Naive thymus-derived CD8-positive, alpha-beta T cell (primary cell): Measurements from ENCODE around the gene BSND. TPM values are rescaled to one million over a fixed set of nuclear protein-coding genes. Genes with fewer than 3 reads are reported as not detected.
A peak's percentile ranks its signal among the peaks of the same experiment; 100 is the strongest.

Experiments used
- ATAC-seq, 2 donors: fragments of 150-1000 bp; cut with Tn5 transposase in 1 of 2; sonication (Bioruptor Pico), chemical (Tn5 transposase) in 1 of 2; 1 replicate in 1 of 2; 2 replicates in 1 of 2; pipeline ENCODE4 v1.10.0; 2021; ENCODE audit warnings: mild to moderate bottlenecking in 2 of 2, moderate library complexity in 2 of 2
- POLR2A ChIA-PET: fragments of 350-600 bp; sonication (Branson Sonifier 250); formaldehyde crosslinking; loops from one replicate; lab custom pipeline; 2021; ENCODE audit warnings: antibody characterized with exemption; lab: Charles Lee
- DNase-seq, 10 donors: peaks; one replicate each; pipeline versions ENCODE4 v3.0.0 to v3.0.0-alpha.2; 2020 to 2022
- H3K27ac Mint-ChIP-seq, 10 donors: one replicate each; pipeline ENCODE4 v1.8.0; 2020 to 2022; ENCODE audit warnings: mild to moderate bottlenecking in 10 of 10, mixed read lengths in 10 of 10, moderate library complexity in 4 of 10, inconsistent platforms in 1 of 10
- H3K27me3 Mint-ChIP-seq, 5 donors: one replicate each; pipeline ENCODE4 v1.8.0; 2021 to 2022; ENCODE audit warnings: mixed read lengths in 5 of 5
- H3K36me3 Mint-ChIP-seq, 3 donors: one replicate each; pipeline ENCODE4 v1.8.0; 2020 to 2022; ENCODE audit warnings: mixed read lengths in 3 of 3, mild to moderate bottlenecking in 2 of 3, inconsistent platforms in 1 of 3
- H3K4me1 Mint-ChIP-seq, 4 donors: one replicate each; pipeline ENCODE4 v1.8.0; 2021 to 2022; ENCODE audit warnings: mixed read lengths in 4 of 4
- H3K4me3 Mint-ChIP-seq, 10 donors: one replicate each; pipeline ENCODE4 v1.8.0; 2020 to 2022; ENCODE audit warnings: mild to moderate bottlenecking in 10 of 10, mixed read lengths in 10 of 10, moderate library complexity in 6 of 10, inconsistent platforms in 1 of 10
- H3K9me3 Mint-ChIP-seq, 9 donors: one replicate each; pipeline ENCODE4 v1.8.0; 2020 to 2022; ENCODE audit warnings: mixed read lengths in 9 of 9, mild to moderate bottlenecking in 3 of 9, inconsistent platforms in 1 of 9, moderate library complexity in 1 of 9
- polyA plus RNA-seq, 3 donors: library from polyadenylated mRNA; unstranded; fragments of 300-500 nt; fragmentation: Illumina TruSeq; gene quantifications; one replicate each; pipeline ENCODE4 v1.2.3, GENCODE V29; 2021
- total RNA-seq, 8 experiments: library from RNA in 2 of 8; stranded (reverse) in 2 of 8; gene quantifications; one replicate each; pipeline ENCODE4 v1.2.3 and lab custom pipeline; 2021 to 2026

Gene BSND
- total and polyA plus RNA-seq, 5 experiments from 2014 or later: not detected

GRCh38 chr1:54997711-54997986, 1.1 kb upstream of the BSND start:
- POLR2A ChIA-PET: no interaction called here
- peaks cover 7 to 28% (median 21%) of the 10 kb centered on the region in 4 donors for H3K4me1 Mint-ChIP-seq
- ATAC-seq: no peak
- peaks cover 23 to 50% (median 36%) of the 10 kb centered on the region in 5 donors for H3K27me3 Mint-ChIP-seq
- no peak overlapping the region for H3K27ac Mint-ChIP-seq
- DNase-seq: no peak
- H3K9me3 Mint-ChIP-seq: peaks cover 0 to 3% (median 0%) of the 10 kb centered on the region in 9 donors
- peak overlapping the region in 8 of 10 donors; percentile 32 to 69 (median 52) for H3K4me3 Mint-ChIP-seq
- no peaks in the 10 kb centered on the region for H3K36me3 Mint-ChIP-seq

GRCh38 chr1:54998100-54998499, 633 bp upstream of the BSND start:
- peaks cover 23 to 50% (median 36%) of the 10 kb centered on the region in 5 donors for H3K27me3 Mint-ChIP-seq
- no peak overlapping the region for H3K27ac Mint-ChIP-seq
- DNase-seq (no peak), ATAC-seq (no peak)
- H3K9me3 Mint-ChIP-seq: peaks cover 0 to 3% (median 0%) of the 10 kb centered on the region in 9 donors
- POLR2A ChIA-PET: no interaction called here
- H3K36me3 Mint-ChIP-seq: no peaks in the 10 kb centered on the region
- H3K4me1 Mint-ChIP-seq: peaks cover 7 to 28% (median 21%) of the 10 kb centered on the region in 4 donors
- H3K4me3 Mint-ChIP-seq: no peak overlapping the region

GRCh38 chr1:55000110-55001085, 1.7 kb downstream of the BSND start:
- Mint-ChIP-seq H3K27me3 (peaks cover 18 to 43% (median 29%) of the 10 kb centered on the region in 5 donors), H3K4me3 (no peak overlapping the region), H3K9me3 (peaks cover 0 to 3% (median 0%) of the 10 kb centered on the region in 9 donors), H3K27ac (no peak overlapping the region), H3K36me3 (no peaks in the 10 kb centered on the region), H3K4me1 (peaks cover 4 to 23% (median 17%) of the 10 kb centered on the region in 4 donors)
- DNase-seq (no peak), ATAC-seq (no peak)
- POLR2A ChIA-PET: no interaction called here

GRCh38 chr1:55001311-55001710, 2.6 kb downstream of the BSND start:
- H3K27me3 Mint-ChIP-seq: peaks cover 13 to 33% (median 23%) of the 10 kb centered on the region in 5 donors
- no peak overlapping the region for H3K4me3 Mint-ChIP-seq
- no peaks in the 10 kb centered on the region for H3K36me3 Mint-ChIP-seq
- H3K4me1 Mint-ChIP-seq: peaks cover 3 to 13% (median 9%) of the 10 kb centered on the region in 4 donors
- POLR2A ChIA-PET: no interaction called here
- no peak overlapping the region for H3K27ac Mint-ChIP-seq
- no peaks in the 10 kb centered on the region for H3K9me3 Mint-ChIP-seq
- ATAC-seq (no peak), DNase-seq (no peak)

- H3K4me1 Mint-ChIP-seq: no peaks in the 10 kb centered on the region
- H3K9me3 Mint-ChIP-seq: no peaks in the 10 kb centered on the region
- DNase-seq (no peak), ATAC-seq (no peak)
- no peak overlapping the region for H3K4me3 Mint-ChIP-seq
- no peaks in the 10 kb centered on the region for H3K36me3 Mint-ChIP-seq
- H3K27ac Mint-ChIP-seq: no peak overlapping the region
- H3K27me3 Mint-ChIP-seq: peaks cover 9 to 25% (median 10%) of the 10 kb centered on the region in 5 donors
- POLR2A ChIA-PET: interaction anchor here (0.6 kb wide), 1 partner anchor 943 kb away, joined by 7 read pairs; no protein-coding TSS in a partner anchor
These were observed 4.0 kb downstream of the BSND start for GRCh38 chr1:55002686-55003085.

GRCh38 chr1:55005351-55006140, 6.8 kb downstream of the BSND start:
- Mint-ChIP-seq H3K9me3 (no peaks in the 10 kb centered on the region), H3K27ac (no peak overlapping the region), H3K4me3 (no peak overlapping the region), H3K4me1 (no peaks in the 10 kb centered on the region), H3K27me3 (peaks cover 0 to 1% (median 0%) of the 10 kb centered on the region in 5 donors), H3K36me3 (no peaks in the 10 kb centered on the region)
- no peak for ATAC-seq
- no peak for DNase-seq
- POLR2A ChIA-PET: no interaction called here

DNA sequence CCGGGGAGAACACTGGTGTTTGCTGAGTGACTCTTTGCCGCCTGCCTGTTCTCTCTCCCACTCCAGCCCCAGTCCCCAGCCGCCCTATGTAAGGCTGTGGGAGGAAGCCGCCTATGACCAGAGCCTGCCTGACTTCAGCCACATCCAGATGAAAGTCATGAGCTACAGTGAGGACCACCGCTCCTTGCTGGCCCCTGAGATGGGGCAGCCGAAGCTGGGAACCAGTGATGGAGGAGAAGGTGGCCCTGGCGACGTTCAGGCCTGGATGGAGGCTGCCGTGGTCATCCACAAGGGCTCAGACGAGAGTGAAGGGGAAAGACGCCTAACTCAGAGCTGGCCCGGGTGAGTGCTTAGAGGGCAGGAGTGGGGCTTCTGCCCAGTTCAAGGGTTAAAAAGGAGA, 8.2 kb downstream of the BSND start:
- POLR2A ChIA-PET: no interaction called here
- Mint-ChIP-seq H3K4me3 (no peak overlapping the region), H3K27ac (no peak overlapping the region), H3K27me3 (peaks cover 0 to 1% (median 0%) of the 10 kb centered on the region in 5 donors), H3K36me3 (no peaks in the 10 kb centered on the region), H3K4me1 (no peaks in the 10 kb centered on the region), H3K9me3 (no peaks in the 10 kb centered on the region)
- DNase-seq (no peak), ATAC-seq (no peak)

GRCh38 chr1:55007625-55008024, 8.9 kb downstream of the BSND start:
- Mint-ChIP-seq H3K9me3 (no peaks in the 10 kb centered on the region), H3K27me3 (peaks cover 0 to 1% (median 0%) of the 10 kb centered on the region in 5 donors), H3K4me1 (no peaks in the 10 kb centered on the region), H3K36me3 (no peaks in the 10 kb centered on the region), H3K4me3 (no peak overlapping the region), H3K27ac (no peak overlapping the region)
- no peak for DNase-seq
- POLR2A ChIA-PET: no interaction called here
- no peak for ATAC-seq

GRCh38 chr1:55010194-55010886, 11.6 kb downstream of the BSND start:
- Mint-ChIP-seq H3K36me3 (no peaks in the 10 kb centered on the region), H3K27me3 (peaks cover 4 to 21% (median 11%) of the 10 kb centered on the region in 5 donors), H3K4me3 (no peak overlapping the region), H3K27ac (no peak overlapping the region), H3K9me3 (no peaks in the 10 kb centered on the region), H3K4me1 (no peaks in the 10 kb centered on the region)
- DNase-seq (no peak), ATAC-seq (no peak)
- POLR2A ChIA-PET: no interaction called here

GRCh38 chr1:55010887-55011217, 12.1 kb downstream of the BSND start:
- H3K4me1 Mint-ChIP-seq: no peaks in the 10 kb centered on the region
- ATAC-seq: no peak

DNA sequence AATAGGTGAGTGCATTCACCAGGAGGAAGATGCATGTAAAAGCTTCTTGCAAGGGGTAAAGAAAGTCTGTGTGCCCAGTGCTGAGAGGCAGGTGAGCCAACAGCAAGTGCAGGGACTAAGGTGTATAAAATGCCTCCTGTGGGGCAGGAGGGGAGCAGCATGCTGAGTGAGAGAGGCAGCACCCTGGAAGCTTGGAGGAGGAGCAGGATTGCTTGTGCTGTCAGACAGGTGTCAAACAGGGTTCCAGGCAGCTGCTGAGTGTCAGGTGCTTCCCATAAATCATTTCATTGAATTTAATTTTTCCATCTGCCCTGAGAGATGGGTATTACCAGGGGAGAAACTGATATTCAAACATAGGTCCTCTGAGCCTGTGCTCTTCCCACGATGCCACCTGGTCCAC, 13.9 kb downstream of the BSND start:
- no peaks in the 10 kb centered on the region for H3K36me3 Mint-ChIP-seq
- POLR2A ChIA-PET: no interaction called here
- DNase-seq (no peak), ATAC-seq (no peak)
- H3K27ac Mint-ChIP-seq: no peak overlapping the region
- H3K4me3 Mint-ChIP-seq: no peak overlapping the region
- peaks cover 4 to 28% (median 16%) of the 10 kb centered on the region in 5 donors for H3K27me3 Mint-ChIP-seq
- H3K9me3 Mint-ChIP-seq: no peaks in the 10 kb centered on the region
- no peaks in the 10 kb centered on the region for H3K4me1 Mint-ChIP-seq

More at GRCh38 chr1:55010887-55011217, 12.1 kb downstream of the BSND start:
- Mint-ChIP-seq H3K36me3 (no peaks in the 10 kb centered on the region), H3K27me3 (peaks cover 4 to 26% (median 15%) of the 10 kb centered on the region in 5 donors), H3K27ac (no peak overlapping the region), H3K9me3 (no peaks in the 10 kb centered on the region), H3K4me3 (no peak overlapping the region)
- POLR2A ChIA-PET: no interaction called here
- DNase-seq: no peak

DNA sequence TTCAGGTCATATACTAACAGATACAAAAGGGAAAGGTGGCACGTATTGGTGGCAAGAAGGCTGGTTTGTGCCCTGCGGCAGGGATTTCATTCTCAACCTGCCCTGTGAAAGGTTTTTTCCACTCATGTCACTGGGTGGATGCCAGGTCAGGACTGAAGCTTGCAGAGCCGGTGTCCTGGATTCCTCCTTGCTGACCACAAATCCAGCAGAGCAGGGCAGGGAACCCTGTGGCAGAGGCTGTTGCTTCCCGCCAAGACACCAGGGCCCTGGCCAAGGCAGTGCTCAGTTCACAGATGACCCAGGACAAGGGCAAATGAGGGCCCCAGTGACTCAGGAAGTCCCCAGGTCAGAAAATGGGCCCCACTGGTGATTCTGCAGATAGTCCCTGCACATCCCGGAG, 16.4 kb downstream of the BSND start:
- no peak for DNase-seq
- POLR2A ChIA-PET: no interaction called here
- no peak for ATAC-seq
- Mint-ChIP-seq H3K36me3 (no peaks in the 10 kb centered on the region), H3K4me3 (no peak overlapping the region), H3K27me3 (peaks cover 6 to 45% (median 20%) of the 10 kb centered on the region in 5 donors), H3K4me1 (no peaks in the 10 kb centered on the region), H3K27ac (no peak overlapping the region), H3K9me3 (no peaks in the 10 kb centered on the region)
